ENCODE data around the gene RXRA.

DNA sequence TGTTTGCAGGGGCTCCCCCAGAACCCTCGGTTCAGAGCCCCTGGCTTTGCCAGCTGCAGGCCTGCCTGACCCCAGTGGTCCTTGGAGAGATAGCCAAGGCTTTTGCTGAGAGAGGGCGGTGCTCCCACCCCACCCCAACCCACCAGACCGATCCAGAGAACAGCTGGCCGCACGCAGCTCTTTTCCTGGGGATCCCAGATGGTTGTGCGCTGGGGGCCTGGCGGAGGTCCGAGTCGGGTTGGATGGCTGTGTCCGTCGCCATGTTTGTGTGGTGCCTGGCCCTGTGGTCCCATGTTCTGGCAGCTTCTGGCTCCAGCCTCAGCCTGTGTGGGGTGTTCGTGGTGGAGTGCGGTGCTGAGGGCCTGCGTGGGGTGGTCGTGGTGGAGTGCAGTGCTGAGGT, 97.5 kb downstream of the RXRA start:
- TF ChIP-seq CTCF (IDR thresholded peaks at IDR 0.05; ENCODE audit: low read length) (no peak), EZH2 (IDR thresholded peaks at IDR 0.05; ENCODE audit: borderline replicate concordance, low read length) (no peak)
